ENCODE measurements around the gene ARPC3. TPM values are rescaled to one million over a fixed set of nuclear protein-coding genes. Genes with fewer than 3 reads are reported as not detected.

The ARPC3 gene
- total and polyA plus RNA-seq, 9 of the 15 experiments (the other 6 are each of a cell fraction or from before 2014, with no cell fraction given) = 74.2 to 575 (median 345) TPM

DNA sequence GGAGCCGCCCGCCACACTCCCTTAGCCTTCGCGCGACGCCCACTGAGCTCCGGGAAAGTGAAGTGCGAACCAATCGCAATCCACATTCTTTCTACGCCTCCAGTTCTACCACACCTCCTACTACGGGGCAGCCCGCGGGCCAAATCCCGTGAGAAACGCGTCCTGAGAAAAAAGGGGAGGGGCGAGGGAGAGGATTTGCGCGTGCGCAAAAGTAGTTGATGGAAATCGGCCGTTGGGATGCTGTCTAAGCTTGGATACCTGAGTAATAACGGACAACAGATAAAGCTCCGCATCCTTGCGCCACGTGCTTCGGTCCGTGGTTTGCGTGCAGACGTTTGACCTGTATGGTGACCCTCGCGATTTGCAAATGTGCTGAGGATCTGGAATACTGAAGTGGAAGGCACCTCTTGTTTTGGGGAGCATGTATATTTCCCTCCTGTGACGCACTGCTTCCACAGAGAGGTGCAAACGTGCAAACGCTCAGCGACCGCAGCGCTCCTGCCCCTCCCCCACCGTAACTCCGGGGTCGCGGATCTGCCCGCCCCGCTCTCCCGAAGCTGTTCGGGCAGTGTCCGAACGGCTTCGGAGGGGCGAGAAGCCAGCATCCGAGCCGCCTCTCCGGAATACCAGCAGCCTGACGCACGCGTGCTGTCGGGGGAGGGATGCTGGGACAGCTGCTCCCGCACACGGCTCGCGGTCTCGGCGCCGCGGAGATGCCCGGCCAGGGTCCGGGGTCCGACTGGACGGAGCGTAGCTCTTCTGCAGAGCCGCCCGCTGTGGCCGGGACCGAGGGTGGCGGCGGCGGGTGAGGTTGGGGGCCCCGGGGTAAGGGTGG is 18.3 kb upstream of the ARPC3 start, which contains the start of the genes FAM216A and GPN3 (continued):
- TF ChIP-seq CHD4 (IDR thresholded peaks at IDR 0.05; ENCODE audit: insufficient read depth, insufficient replicate concordance, low read depth, low read length, poor library complexity, severe bottlenecking) = no peak
- no peak for TF ChIP-seq PCBP1 (IDR thresholded peaks at IDR 0.05; ENCODE audit: low read depth, low read length, poor library complexity, severe bottlenecking)
- TF ChIP-seq CREB1 (IDR thresholded peaks at IDR 0.05) = peak; percentile 54
- TF ChIP-seq CREB1 (CRISPR knock-in tag; IDR thresholded peaks at IDR 0.05) = peak; percentile 66; the same call in 1 of the 2 replicates
- no peak for TF ChIP-seq TCF7 (IDR thresholded peaks at IDR 0.05; ENCODE audit: borderline replicate concordance)
- no peak for TF ChIP-seq HNRNPUL1 (IDR thresholded peaks at IDR 0.05; ENCODE audit: low read length)
- peak; percentile 11; the same call in 1 of the 2 replicates for TF ChIP-seq ZNF143 (CRISPR knock-in tag; IDR thresholded peaks at IDR 0.05)
- TF ChIP-seq BMI1 (IDR thresholded peaks at IDR 0.05; ENCODE audit: low read length) = no peak
- peak; percentile 42 for TF ChIP-seq SAP30 (IDR thresholded peaks at IDR 0.05; ENCODE audit: borderline replicate concordance, insufficient read depth, low read depth, low read length, poor library complexity, severe bottlenecking)
- no peak for TF ChIP-seq THRAP3 (IDR thresholded peaks at IDR 0.05; ENCODE audit: borderline replicate concordance)
- TF ChIP-seq KAT8 (IDR thresholded peaks at IDR 0.05; ENCODE audit: low read depth) = no peak
- TF ChIP-seq KLF13 (tag; IDR thresholded peaks at IDR 0.05; ENCODE audit: borderline replicate concordance, low read depth) = no peak
- peak; percentile 62; the same call in 1 of the 2 replicates for TF ChIP-seq MTA1 (IDR thresholded peaks at IDR 0.05; ENCODE audit: borderline replicate concordance)
- TF ChIP-seq, protein P1, sequence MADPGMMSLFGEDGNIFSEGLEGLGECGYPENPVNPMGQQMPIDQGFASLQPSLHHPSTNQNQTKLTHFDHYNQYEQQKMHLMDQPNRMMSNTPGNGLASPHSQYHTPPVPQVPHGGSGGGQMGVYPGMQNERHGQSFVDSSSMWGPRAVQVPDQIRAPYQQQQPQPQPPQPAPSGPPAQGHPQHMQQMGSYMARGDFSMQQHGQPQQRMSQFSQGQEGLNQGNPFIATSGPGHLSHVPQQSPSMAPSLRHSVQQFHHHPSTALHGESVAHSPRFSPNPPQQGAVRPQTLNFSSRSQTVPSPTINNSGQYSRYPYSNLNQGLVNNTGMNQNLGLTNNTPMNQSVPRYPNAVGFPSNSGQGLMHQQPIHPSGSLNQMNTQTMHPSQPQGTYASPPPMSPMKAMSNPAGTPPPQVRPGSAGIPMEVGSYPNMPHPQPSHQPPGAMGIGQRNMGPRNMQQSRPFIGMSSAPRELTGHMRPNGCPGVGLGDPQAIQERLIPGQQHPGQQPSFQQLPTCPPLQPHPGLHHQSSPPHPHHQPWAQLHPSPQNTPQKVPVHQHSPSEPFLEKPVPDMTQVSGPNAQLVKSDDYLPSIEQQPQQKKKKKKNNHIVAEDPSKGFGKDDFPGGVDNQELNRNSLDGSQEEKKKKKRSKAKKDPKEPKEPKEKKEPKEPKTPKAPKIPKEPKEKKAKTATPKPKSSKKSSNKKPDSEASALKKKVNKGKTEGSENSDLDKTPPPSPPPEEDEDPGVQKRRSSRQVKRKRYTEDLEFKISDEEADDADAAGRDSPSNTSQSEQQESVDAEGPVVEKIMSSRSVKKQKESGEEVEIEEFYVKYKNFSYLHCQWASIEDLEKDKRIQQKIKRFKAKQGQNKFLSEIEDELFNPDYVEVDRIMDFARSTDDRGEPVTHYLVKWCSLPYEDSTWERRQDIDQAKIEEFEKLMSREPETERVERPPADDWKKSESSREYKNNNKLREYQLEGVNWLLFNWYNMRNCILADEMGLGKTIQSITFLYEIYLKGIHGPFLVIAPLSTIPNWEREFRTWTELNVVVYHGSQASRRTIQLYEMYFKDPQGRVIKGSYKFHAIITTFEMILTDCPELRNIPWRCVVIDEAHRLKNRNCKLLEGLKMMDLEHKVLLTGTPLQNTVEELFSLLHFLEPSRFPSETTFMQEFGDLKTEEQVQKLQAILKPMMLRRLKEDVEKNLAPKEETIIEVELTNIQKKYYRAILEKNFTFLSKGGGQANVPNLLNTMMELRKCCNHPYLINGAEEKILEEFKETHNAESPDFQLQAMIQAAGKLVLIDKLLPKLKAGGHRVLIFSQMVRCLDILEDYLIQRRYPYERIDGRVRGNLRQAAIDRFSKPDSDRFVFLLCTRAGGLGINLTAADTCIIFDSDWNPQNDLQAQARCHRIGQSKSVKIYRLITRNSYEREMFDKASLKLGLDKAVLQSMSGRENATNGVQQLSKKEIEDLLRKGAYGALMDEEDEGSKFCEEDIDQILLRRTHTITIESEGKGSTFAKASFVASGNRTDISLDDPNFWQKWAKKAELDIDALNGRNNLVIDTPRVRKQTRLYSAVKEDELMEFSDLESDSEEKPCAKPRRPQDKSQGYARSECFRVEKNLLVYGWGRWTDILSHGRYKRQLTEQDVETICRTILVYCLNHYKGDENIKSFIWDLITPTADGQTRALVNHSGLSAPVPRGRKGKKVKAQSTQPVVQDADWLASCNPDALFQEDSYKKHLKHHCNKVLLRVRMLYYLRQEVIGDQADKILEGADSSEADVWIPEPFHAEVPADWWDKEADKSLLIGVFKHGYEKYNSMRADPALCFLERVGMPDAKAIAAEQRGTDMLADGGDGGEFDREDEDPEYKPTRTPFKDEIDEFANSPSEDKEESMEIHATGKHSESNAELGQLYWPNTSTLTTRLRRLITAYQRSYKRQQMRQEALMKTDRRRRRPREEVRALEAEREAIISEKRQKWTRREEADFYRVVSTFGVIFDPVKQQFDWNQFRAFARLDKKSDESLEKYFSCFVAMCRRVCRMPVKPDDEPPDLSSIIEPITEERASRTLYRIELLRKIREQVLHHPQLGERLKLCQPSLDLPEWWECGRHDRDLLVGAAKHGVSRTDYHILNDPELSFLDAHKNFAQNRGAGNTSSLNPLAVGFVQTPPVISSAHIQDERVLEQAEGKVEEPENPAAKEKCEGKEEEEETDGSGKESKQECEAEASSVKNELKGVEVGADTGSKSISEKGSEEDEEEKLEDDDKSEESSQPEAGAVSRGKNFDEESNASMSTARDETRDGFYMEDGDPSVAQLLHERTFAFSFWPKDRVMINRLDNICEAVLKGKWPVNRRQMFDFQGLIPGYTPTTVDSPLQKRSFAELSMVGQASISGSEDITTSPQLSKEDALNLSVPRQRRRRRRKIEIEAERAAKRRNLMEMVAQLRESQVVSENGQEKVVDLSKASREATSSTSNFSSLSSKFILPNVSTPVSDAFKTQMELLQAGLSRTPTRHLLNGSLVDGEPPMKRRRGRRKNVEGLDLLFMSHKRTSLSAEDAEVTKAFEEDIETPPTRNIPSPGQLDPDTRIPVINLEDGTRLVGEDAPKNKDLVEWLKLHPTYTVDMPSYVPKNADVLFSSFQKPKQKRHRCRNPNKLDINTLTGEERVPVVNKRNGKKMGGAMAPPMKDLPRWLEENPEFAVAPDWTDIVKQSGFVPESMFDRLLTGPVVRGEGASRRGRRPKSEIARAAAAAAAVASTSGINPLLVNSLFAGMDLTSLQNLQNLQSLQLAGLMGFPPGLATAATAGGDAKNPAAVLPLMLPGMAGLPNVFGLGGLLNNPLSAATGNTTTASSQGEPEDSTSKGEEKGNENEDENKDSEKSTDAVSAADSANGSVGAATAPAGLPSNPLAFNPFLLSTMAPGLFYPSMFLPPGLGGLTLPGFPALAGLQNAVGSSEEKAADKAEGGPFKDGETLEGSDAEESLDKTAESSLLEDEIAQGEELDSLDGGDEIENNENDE (IDR thresholded peaks at IDR 0.05; ENCODE audit: low read depth, low read length) = no peak
- no peak for TF ChIP-seq SIRT6 (IDR thresholded peaks at IDR 0.05; ENCODE audit: low read depth, low read length)
- TF ChIP-seq ZNF354B (CRISPR knock-in tag; IDR thresholded peaks at IDR 0.05) = no peak
